Measurements from ENCODE around the gene PCNT. TPM values are rescaled to one million over a fixed set of nuclear protein-coding genes. Genes with fewer than 3 reads are reported as not detected.

PCNT gene
- total RNA-seq, 1 experiment from 2014 or later: 39.6 TPM

GRCh38 chr21:46468108-46468774, 144.3 kb downstream of the PCNT start:
- Histone ChIP-seq H3K23me2 (ENCODE audit: insufficient read length, low read depth, low read length, poor library complexity, severe bottlenecking) (no peaks in the 10 kb centered on the region), H2AFZ (ENCODE audit: low read length) (no peak overlapping the region), H4K5ac (ENCODE audit: insufficient read length, low read depth, low read length) (no peak overlapping the region), H3K9ac (ENCODE audit: extremely low read depth, insufficient read length, low read length) (no peak overlapping the region), H3K79me1 (ENCODE audit: insufficient read depth, low read depth, low read length, poor library complexity, severe bottlenecking) (no peaks in the 10 kb centered on the region), H3K27ac (ENCODE audit: insufficient read length, low read depth, low read length) (no peak overlapping the region), H3K9me3 (ENCODE audit: control insufficient read depth, low read depth, low read length) (no peaks in the 10 kb centered on the region), H3K79me2 (ENCODE audit: insufficient read depth, low read length) (no peaks in the 10 kb centered on the region), H3T11ph (ENCODE audit: low read length) (no peak overlapping the region), H3K18ac (ENCODE audit: insufficient read length, low read depth, low read length) (no peak overlapping the region), H3K4me1 (ENCODE audit: insufficient read depth, low read length) (no peaks in the 10 kb centered on the region), H4K20me1 (ENCODE audit: control insufficient read depth, insufficient read depth, insufficient read length) (no peaks in the 10 kb centered on the region), H3K23ac (ENCODE audit: insufficient read length, low read depth, low read length) (no peak overlapping the region), H2AK5ac (ENCODE audit: insufficient read length, low read length) (no peak overlapping the region), H3K4me2 (ENCODE audit: insufficient read depth, insufficient read length, low read length) (no peak overlapping the region), H3K14ac (ENCODE audit: insufficient read depth, low read length) (no peak overlapping the region), H3K56ac (ENCODE audit: insufficient read length, low read depth, low read length) (no peak overlapping the region), H2BK20ac (ENCODE audit: low read depth, low read length, poor library complexity, severe bottlenecking) (no peak overlapping the region), H3K27me3 (ENCODE audit: insufficient read depth, low read length) (no peaks in the 10 kb centered on the region), H4K91ac (ENCODE audit: insufficient read length, low read depth, low read length) (no peak overlapping the region), H3K4ac (ENCODE audit: low read depth, low read length) (no peak overlapping the region), H2BK15ac (ENCODE audit: low read depth, low read length) (no peak overlapping the region), H2BK12ac (ENCODE audit: insufficient read length, low read depth, low read length) (no peak overlapping the region), H4K8ac (replicated peaks; ENCODE audit: insufficient read length, low read depth, low read length) (no peak overlapping the region), H2BK5ac (ENCODE audit: insufficient read length, low read length) (no peak overlapping the region), H2BK120ac (ENCODE audit: low read depth, low read length, poor library complexity, severe bottlenecking) (no peak overlapping the region)
- Mint-ChIP-seq H3K4me1 (no peaks in the 10 kb centered on the region), H3K9me3 (no peaks in the 10 kb centered on the region), H3K36me3 (ENCODE audit: insufficient read depth in 1 of 3, low read depth in 3 of 3) (peaks cover 3 to 17% (median 17%) of the 10 kb centered on the region in 3 experiments; a peak in 6 of 7 replicates), H3K4me3 (no peak overlapping the region), H3K27ac (no peak overlapping the region), H3K27me3 (ENCODE audit: low read depth) (no peaks in the 10 kb centered on the region)
- no CpG with 5 or more reads among the region's 6 CpGs for WGBS (ENCODE audit: extremely low coverage, insufficient read length, low lambda C conversion rate)
- TF ChIP-seq CTCF (conservative IDR thresholded peaks at IDR 0.05): no peak
- no peak for DNase-seq

Measured in H9 (cell line).